HG03342 (cell line): ENCODE measurements around the gene ELF1.

Source experiments
- ATAC-seq: cut with Tn5 transposase; IDR thresholded peaks from one replicate; pipeline ENCODE4 v1.9.1; 2021; ENCODE audit warnings: mild to moderate bottlenecking, moderate library complexity; ENCODE audit not compliant: unreplicated experiment

ELF1 gene

GRCh38 chr13:41008349-41008980 is 10.7 kb downstream of the ELF1 start:
- no peak for ATAC-seq

- no peak for ATAC-seq
These were observed 11.4 kb downstream of the ELF1 start for GRCh38 chr13:41007744-41008128.

- ATAC-seq, result no peak
These were observed 12.0 kb downstream of the ELF1 start for GRCh38 chr13:41006978-41007743.

- ATAC-seq, result no peak
These were observed 12.8 kb downstream of the ELF1 start for GRCh38 chr13:41006306-41006705.

DNA sequence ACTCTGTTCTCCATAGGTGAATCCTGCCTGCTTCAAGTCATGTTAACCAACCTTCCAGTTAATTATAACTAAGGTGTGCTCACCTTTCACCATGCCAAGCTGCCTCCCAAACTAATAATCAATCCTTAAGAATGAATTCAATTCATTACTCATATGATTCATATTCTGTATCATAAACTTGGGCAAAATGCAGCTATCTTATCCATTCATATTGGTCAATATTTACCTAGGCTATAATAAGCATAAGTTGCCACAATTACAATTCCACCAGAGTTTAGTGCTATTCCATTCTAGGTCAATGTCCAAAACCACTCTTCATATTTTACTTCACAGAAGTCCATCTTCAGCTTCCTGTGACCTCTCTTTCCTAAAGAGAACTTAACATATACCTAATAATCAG is 13.4 kb downstream of the ELF1 start:
- ATAC-seq, result no peak

DNA sequence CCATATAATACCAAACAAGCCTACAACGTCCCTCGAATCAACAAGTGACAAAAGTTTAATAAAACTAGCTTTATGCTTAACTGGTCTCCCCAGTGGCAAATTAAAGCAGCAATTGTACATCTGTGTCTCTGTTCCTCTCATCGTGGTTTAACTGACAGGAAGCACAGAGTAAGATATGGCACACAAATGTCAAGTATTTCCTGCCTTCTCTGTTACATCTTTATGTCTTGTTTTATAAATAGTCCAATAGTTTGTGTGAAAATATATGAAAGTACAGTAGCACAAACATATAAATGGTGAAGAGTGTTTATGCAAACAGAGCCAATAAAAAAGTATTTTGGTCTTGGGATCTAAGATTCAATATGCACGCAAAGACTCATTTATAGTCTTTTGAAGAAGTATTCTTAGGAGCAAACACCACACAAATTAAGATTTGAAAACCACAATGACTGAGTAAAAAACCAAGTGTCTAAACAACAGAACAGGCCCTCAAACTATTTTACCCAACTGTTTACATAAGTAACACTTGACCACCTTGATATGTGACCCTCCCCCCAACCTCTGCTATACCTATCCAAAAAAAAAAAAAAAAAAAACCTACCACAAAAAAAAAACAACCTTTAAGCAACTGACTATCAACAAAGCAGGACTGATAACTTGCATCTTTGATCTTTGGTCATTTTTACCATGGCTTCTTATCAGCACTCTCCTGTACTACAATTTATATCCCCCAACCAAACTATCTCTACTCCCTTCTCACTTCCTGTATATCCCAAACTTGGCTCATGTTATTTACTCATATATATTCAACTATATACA is 14.0 kb downstream of the ELF1 start:
- peak; percentile 63 for ATAC-seq

GRCh38 chr13:41002606-41003005 is 16.5 kb downstream of the ELF1 start:
- no peak for ATAC-seq

DNA sequence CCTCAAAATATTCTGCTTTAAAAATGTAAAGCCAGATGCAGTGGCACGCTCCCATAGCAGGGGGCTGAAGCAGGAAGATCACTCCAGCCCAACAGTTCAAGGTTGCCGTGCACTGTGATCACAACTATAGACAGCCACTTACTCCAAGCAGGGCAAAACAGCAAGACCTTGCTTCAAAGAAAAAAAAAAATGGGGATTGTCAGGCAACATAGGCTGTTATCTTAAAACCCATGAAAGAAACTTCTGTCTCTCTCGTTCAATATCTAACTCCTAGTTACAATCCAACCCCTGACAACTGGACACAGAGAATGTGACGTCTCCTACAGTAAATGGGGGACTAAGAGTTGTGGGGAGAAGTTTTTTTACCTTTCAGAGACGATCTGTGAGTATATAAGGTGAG is 17.4 kb downstream of the ELF1 start:
- ATAC-seq, result no peak

DNA sequence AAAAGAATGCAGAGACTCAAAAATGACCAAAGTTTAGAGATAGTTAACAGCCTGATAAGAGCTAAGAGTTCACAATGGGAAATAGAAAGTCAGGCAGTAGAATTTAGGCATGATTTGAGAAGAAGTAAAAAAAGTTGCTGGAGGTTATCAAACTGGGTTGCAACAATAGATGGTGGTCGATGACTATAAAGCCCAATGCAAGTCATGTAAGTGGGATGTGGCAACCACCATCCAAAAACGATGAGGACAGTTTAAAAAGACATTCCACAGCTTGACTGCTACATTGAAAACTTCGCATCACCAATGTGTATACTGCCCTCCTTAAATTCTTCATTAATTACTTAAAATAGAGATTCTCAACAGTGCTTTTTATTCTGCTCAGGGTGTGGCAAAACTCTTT is 19.7 kb downstream of the ELF1 start:
- no peak for ATAC-seq

GRCh38 chr13:40996426-40997092 is 22.6 kb downstream of the ELF1 start:
- ATAC-seq, result no peak

- ATAC-seq, result no peak
These were observed 23.1 kb downstream of the ELF1 start for GRCh38 chr13:40995997-40996396.

GRCh38 chr13:40994581-40995230 is 24.4 kb downstream of the ELF1 start:
- peak; percentile 70 for ATAC-seq

- ATAC-seq, result no peak
These were observed 25.1 kb downstream of the ELF1 start for GRCh38 chr13:40993987-40994386.

GRCh38 chr13:40992678-40993518 is 26.2 kb downstream of the ELF1 start:
- no peak for ATAC-seq

- ATAC-seq, result no peak
These were observed 31.4 kb downstream of the ELF1 start for GRCh38 chr13:40987606-40988280.

GRCh38 chr13:40986101-40986856 is 32.8 kb downstream of the ELF1 start:
- no peak for ATAC-seq

DNA sequence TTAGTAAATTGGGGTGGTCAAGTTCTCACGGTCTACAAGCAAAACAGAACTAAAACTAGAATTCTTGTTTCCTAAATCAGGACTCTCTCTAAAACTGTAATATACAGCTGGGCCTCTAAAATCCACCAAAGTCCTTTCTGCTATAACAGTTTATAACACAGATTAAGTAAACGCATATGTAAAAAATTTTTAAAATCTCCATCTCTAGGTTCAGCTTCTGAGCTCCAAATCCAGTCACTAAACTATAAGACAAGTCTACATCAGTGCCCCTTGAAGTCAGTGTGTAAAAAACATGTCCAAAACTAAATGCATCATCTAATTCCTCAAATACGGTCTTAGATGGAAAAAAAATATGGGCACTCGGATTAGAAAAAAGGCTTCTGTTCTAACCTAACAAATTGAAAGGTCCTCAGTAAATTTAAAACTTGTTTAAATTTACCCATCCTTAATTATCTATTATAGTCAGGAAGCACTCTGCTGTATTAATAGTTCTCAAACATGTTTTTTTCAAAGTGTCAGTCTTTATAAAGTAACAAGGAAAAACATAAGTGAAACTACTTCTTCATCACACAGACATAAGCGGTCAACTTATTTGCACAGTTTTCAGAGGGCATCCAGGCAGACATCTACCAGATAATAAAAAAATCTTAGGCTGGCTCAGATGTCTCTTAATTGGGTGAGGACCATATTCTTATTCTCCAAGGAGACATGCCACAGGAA is 33.6 kb downstream of the ELF1 start:
- no peak for ATAC-seq
